ENCODE results near the gene ABCA5. TPM values are rescaled to one million over a fixed set of nuclear protein-coding genes. Genes with fewer than 3 reads are reported as not detected.

The ABCA5 gene
- total RNA-seq: 7.6 and 8.3 TPM in 2 replicates
- long read RNA-seq, partial matches to known transcripts: 3 of 6 reads
- long read RNA-seq, other reads (novel, unspliced or antisense): 2 of 6 reads

DNA sequence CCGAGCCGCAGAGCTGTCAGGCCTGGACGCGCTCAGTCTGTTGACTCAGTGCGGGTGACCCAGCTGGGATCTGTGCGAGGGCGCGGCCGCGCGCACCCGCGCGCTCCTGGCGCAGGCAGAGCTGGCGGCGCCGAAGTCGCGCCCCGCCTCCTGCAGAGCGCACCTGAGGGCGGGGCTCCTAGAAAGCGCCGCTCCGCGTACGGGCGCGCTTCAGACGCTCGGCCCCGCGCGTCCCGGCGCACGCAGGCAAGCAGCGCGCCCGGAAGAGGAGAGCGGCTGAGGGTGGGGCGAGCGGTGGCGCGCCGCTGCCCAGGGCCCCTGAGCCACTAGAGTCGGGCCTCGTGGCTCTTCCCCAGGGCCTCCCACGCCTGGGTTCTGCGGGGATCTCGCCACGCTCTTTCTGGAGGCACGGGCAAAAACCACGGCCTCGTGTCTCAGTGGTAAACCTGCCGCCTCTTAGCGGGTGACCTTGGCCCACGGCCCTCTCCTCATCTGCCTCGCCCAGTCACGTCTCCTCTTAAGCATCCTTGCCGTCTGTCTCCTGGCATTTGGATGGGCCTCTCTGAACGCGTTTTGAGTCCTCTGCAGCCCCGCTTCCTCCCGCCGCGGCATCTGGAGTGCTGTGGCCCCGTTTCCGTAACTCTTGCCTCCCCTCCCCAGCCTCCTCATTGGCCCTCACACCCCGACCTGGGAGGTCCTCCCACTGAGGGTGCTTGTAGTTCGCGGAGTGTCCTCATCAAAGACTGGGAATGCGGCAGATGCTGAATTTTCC lies at the start of gene ABCA5:
TSS of gene ABCA5 (minus strand) at position 74 of the 772 bp plus-strand sequence. CDS start 12,718 bp downstream, outside the sequence.
- no peaks in the 10 kb centered on the region for H3K36me3 Mint-ChIP-seq (ENCODE audit: low read depth)
- H3K4me3 Mint-ChIP-seq: peak within 1 kb of the TSS; percentile 91
- H3K27me3 Mint-ChIP-seq (ENCODE audit: low read depth): peaks cover 54% of the 10 kb centered on the region
- TF ChIP-seq CTCF (conservative IDR thresholded peaks at IDR 0.05): no peak
- DNase-seq (ENCODE audit: low read depth, low spot score): peak; percentile 65
- peak within 1 kb of the TSS; percentile 83 for H3K27ac Mint-ChIP-seq (ENCODE audit: unreplicated experiment)
- H3K4me1 Mint-ChIP-seq: peaks cover 26% of the 10 kb centered on the region
- no peaks in the 10 kb centered on the region for H3K9me3 Mint-ChIP-seq

GRCh38 chr17:69375229-69375628 lies 48.3 kb upstream of the ABCA5 start:
- Mint-ChIP-seq H3K27ac (ENCODE audit: unreplicated experiment) (no peak overlapping the region), H3K4me3 (no peak overlapping the region), H3K27me3 (ENCODE audit: low read depth) (no peaks in the 10 kb centered on the region), H3K4me1 (no peaks in the 10 kb centered on the region), H3K36me3 (ENCODE audit: low read depth) (no peaks in the 10 kb centered on the region), H3K9me3 (peaks cover 2% of the 10 kb centered on the region)
- no peak for DNase-seq (ENCODE audit: low read depth, low spot score)
- no peak for TF ChIP-seq CTCF (conservative IDR thresholded peaks at IDR 0.05)

DNA sequence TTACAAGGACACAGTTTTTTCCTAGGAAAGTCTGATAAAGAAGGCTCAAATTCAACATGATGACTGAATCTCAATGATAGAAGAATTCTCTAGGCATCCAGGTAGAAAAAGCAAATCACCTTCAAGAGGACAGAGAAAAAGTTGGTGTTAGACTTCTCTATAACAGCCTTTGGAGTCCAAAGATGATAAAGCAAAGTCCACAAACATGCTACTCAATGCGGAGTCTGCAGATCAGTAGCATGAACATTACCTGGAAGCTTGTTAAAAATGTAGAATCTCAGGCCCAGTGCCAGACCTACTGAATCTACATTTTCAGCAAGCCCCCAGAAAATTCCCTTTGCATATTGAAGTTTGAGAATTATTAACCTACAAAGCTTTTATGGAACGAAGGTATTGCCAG lies 46.1 kb upstream of the ABCA5 start:
- no peak for DNase-seq (ENCODE audit: low read depth, low spot score)
- Mint-ChIP-seq H3K27me3 (ENCODE audit: low read depth) (peaks cover 2% of the 10 kb centered on the region), H3K36me3 (ENCODE audit: low read depth) (no peaks in the 10 kb centered on the region), H3K4me3 (no peak overlapping the region), H3K9me3 (peaks cover 2% of the 10 kb centered on the region), H3K4me1 (no peaks in the 10 kb centered on the region), H3K27ac (ENCODE audit: unreplicated experiment) (no peak overlapping the region)
- no peak for TF ChIP-seq CTCF (conservative IDR thresholded peaks at IDR 0.05)

- Mint-ChIP-seq H3K27me3 (ENCODE audit: low read depth) (peaks cover 2% of the 10 kb centered on the region), H3K9me3 (no peaks in the 10 kb centered on the region), H3K4me3 (no peak overlapping the region), H3K36me3 (ENCODE audit: low read depth) (no peaks in the 10 kb centered on the region), H3K27ac (ENCODE audit: unreplicated experiment) (no peak overlapping the region), H3K4me1 (no peaks in the 10 kb centered on the region)
- no peak for DNase-seq (ENCODE audit: low read depth, low spot score)
- no peak for TF ChIP-seq CTCF (conservative IDR thresholded peaks at IDR 0.05)
Observed at GRCh38 chr17:69367298-69367697, 40.4 kb upstream of the ABCA5 start.

DNA sequence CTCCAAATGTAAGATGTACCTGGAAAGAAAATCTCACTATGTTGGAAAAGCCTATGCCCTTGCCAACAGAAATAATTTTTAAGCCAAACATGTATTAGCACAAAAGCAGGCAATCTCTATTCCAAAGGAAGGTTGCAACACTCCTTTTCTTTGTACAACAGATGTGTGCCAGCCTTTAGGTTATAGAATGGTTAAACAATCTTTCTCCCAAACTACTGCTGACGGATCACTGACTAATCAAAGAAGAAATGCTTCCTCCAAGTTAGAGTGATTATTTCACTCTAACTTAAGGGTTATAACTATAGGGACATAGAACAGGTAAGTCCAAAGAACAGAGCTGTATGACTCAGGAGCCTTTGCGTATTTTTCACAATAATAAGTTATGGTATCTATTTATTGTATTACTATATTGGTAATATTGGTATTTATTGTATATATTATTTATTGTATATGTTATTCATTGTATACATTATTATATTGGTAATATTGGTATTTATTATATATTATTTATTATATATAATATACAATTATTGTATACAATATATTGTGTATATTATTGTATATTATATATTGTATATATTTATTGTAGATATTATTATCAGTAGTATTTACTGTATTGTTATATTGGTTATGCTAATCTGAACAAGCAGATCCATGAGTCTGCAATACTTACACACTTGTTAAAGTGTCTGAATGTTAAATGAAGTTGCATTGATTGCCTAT lies 36.7 kb upstream of the ABCA5 start:
- Mint-ChIP-seq H3K36me3 (ENCODE audit: low read depth) (no peaks in the 10 kb centered on the region), H3K4me1 (no peaks in the 10 kb centered on the region), H3K27me3 (ENCODE audit: low read depth) (peaks cover 2% of the 10 kb centered on the region), H3K27ac (ENCODE audit: unreplicated experiment) (no peak overlapping the region), H3K9me3 (no peaks in the 10 kb centered on the region), H3K4me3 (no peak overlapping the region)
- TF ChIP-seq CTCF (conservative IDR thresholded peaks at IDR 0.05): no peak
- DNase-seq (ENCODE audit: low read depth, low spot score): no peak
